IMR-90 (cell line): ENCODE data around the gene ERG. TPM values are rescaled to one million over a fixed set of nuclear protein-coding genes. Genes with fewer than 3 reads are reported as not detected.

Experiments used
- ATAC-seq: fragments of 200-7000 bp; cut with Tn5 transposase; 2 replicates; pipeline ENCODE4 v1.9.1; 2020; ENCODE audit warnings: low read depth, mild to moderate bottlenecking, moderate library complexity
- BruUV-seq: library from RNA; stranded (reverse); fragments of 400-500 nt; replicated peaks from 2 replicates; lab custom pipeline; 2021; lab: Mats Ljungman, UMichigan
- CTCF ChIA-PET: fragments of 300-600 bp; formaldehyde crosslinking; extraction: SDS; loops from one replicate; lab custom pipeline; 2021; ENCODE audit warnings: antibody characterized with exemption; lab: Yijun Ruan, JAX
- POLR2A ChIA-PET: fragments of 300-600 bp; sonication (Branson Sonifier 250); formaldehyde crosslinking; loops from one replicate; lab custom pipeline; 2022; ENCODE audit warnings: antibody characterized with exemption; ENCODE audit not compliant: unreplicated experiment; lab: Charles Lee
- DNase-seq: peaks from one replicate; pipeline ENCODE4 v3.0.0; 2013
- H2AFZ ChIP-seq: replicated peaks from 2 replicates; pipeline ENCODE3; 2013; ENCODE audit warnings: low read length, mild to moderate bottlenecking; ENCODE audit not compliant: poor library complexity
- H2AK5ac ChIP-seq: 2 replicates; pipeline ENCODE4 v1.6.1; 2013; ENCODE audit warnings: low read depth, low read length, inconsistent platforms
- H2AK9ac ChIP-seq: replicated peaks from 2 replicates; pipeline ENCODE3; 2013; ENCODE audit warnings: mild to moderate bottlenecking, low read depth, low read length, moderate library complexity; ENCODE audit not compliant: poor library complexity
- H2BK120ac ChIP-seq: 2 replicates; pipeline ENCODE4 v1.6.1; 2013; ENCODE audit warnings: low read depth, low read length, inconsistent platforms
- H2BK15ac ChIP-seq: 3 replicates; pipeline ENCODE4 v1.6.1; 2013; ENCODE audit warnings: low read depth, low read length, inconsistent platforms
- H2BK20ac ChIP-seq: 2 replicates; pipeline ENCODE4 v1.6.1; 2013; ENCODE audit warnings: low read depth, mild to moderate bottlenecking, inconsistent platforms, low read length, moderate library complexity
- H2BK5ac ChIP-seq: 2 replicates; pipeline ENCODE4 v1.6.1; 2013; ENCODE audit warnings: mild to moderate bottlenecking, low read depth, low read length, inconsistent platforms; ENCODE audit not compliant: poor library complexity, severe bottlenecking
- H3K14ac ChIP-seq: replicated peaks from 2 replicates; pipeline ENCODE4 v1.6.1; 2013; ENCODE audit warnings: low read depth, low read length, inconsistent platforms
- H3K18ac ChIP-seq: 2 replicates; pipeline ENCODE4 v1.6.1; 2013; ENCODE audit warnings: low read depth, low read length, control low read depth
- H3K23ac ChIP-seq: 2 replicates; pipeline ENCODE4 v1.6.1; 2013; ENCODE audit warnings: low read depth, low read length, inconsistent platforms
- H3K27ac ChIP-seq: 2 replicates; pipeline ENCODE4 v1.5.1; 2013; ENCODE audit warnings: mild to moderate bottlenecking, control low read depth, low read length; ENCODE audit not compliant: insufficient read depth
- H3K27me3 ChIP-seq: 2 replicates; pipeline ENCODE4 v1.6.1; 2013; ENCODE audit warnings: low read length; ENCODE audit not compliant: control insufficient read depth, insufficient read depth
- H3K36me3 ChIP-seq: 2 replicates; pipeline ENCODE4 v1.6.1; 2013; ENCODE audit warnings: low read length, mixed read lengths; ENCODE audit not compliant: control insufficient read depth, insufficient read depth
- H3K4ac ChIP-seq: 2 replicates; pipeline ENCODE4 v1.6.1; 2013; ENCODE audit warnings: low read depth, low read length, inconsistent platforms
- H3K4me1 ChIP-seq: 2 replicates; pipeline ENCODE4 v1.6.1; 2013; ENCODE audit warnings: low read length, mixed read lengths; ENCODE audit not compliant: control insufficient read depth, insufficient read depth
- H3K4me2 ChIP-seq: 2 replicates; pipeline ENCODE4 v1.6.1; 2013; ENCODE audit warnings: low read depth, mild to moderate bottlenecking, control low read depth, low read length, moderate library complexity
- H3K4me3 ChIP-seq: 2 replicates; pipeline ENCODE4 v1.5.1; 2013; ENCODE audit warnings: low read depth, mild to moderate bottlenecking, control low read depth, low read length, moderate library complexity; ENCODE audit not compliant: insufficient read depth
- H3K56ac ChIP-seq: 2 replicates; pipeline ENCODE4 v1.6.1; 2013; ENCODE audit warnings: low read length, inconsistent platforms; ENCODE audit not compliant: insufficient read depth; ENCODE audit errors: extremely low read depth
- H3K79me1 ChIP-seq, 2 experiments: 2 replicates each; pipeline ENCODE4 v1.6.1; 2013; ENCODE audit warnings: low read length in 2 of 2, inconsistent platforms in 1 of 2, low read depth in 1 of 2
- H3K9ac ChIP-seq: 2 replicates; pipeline ENCODE4 v1.6.1; 2013; ENCODE audit warnings: low read depth, low read length, control low read depth
- H3K9me1 ChIP-seq: 2 replicates; pipeline ENCODE4 v1.6.1; 2013; ENCODE audit warnings: low read length, inconsistent platforms; ENCODE audit not compliant: insufficient read depth
- H3K9me3 ChIP-seq: 2 replicates; pipeline ENCODE4 v1.6.1; 2013; ENCODE audit warnings: low read length; ENCODE audit not compliant: control insufficient read depth, insufficient read depth
- H4K20me1 ChIP-seq: 2 replicates; pipeline ENCODE4 v1.6.1; 2013; ENCODE audit warnings: low read length, inconsistent platforms; ENCODE audit not compliant: insufficient read depth
- H4K5ac ChIP-seq: 2 replicates; pipeline ENCODE4 v1.6.1; 2013; ENCODE audit warnings: mild to moderate bottlenecking, low read depth, low read length, control low read depth
- H4K8ac ChIP-seq, 2 experiments: 2 replicates each; pipeline ENCODE4 v1.6.1; 2013; ENCODE audit warnings: low read depth in 2 of 2, low read length in 2 of 2, control low read depth in 1 of 2, inconsistent platforms in 1 of 2
- H4K91ac ChIP-seq: 2 replicates; pipeline ENCODE4 v1.6.1; 2013; ENCODE audit warnings: low read depth, low read length, inconsistent platforms; ENCODE audit not compliant: insufficient read depth
- CTCF ChIP-seq: conservative IDR thresholded peaks from 2 replicates; pipeline ENCODE4 v1.5.1; 2012; ENCODE audit warnings: mild to moderate bottlenecking, low read depth, low read length, improper control_type of control experiment
- MAZ ChIP-seq: IDR thresholded peaks from 2 replicates; pipeline ENCODE4 v1.6.1; 2012; ENCODE audit warnings: low read depth, mild to moderate bottlenecking, low read length, improper control_type of control experiment, moderate library complexity, borderline replicate concordance
- NFE2L2 ChIP-seq: fragments of 150-350 bp; IDR thresholded peaks from 2 replicates; pipeline ENCODE4 v1.6.1; 2016; ENCODE audit warnings: low read depth, mild to moderate bottlenecking, low read length
- RAD21 ChIP-seq: IDR thresholded peaks from 2 replicates; pipeline ENCODE4 v1.6.1; 2012; ENCODE audit warnings: low read length, improper control_type of control experiment
- SMC3 ChIP-seq: fragments of 150-350 bp; IDR thresholded peaks from 2 replicates; pipeline ENCODE4 v1.6.1; 2016; ENCODE audit warnings: low read depth, mild to moderate bottlenecking, antibody characterized with exemption, low read length, moderate library complexity
- WGBS, 2 experiments: methylation state at CpG; one replicate each; pipeline versions ENCODE4 v1.1.5 to v1.1.7; 2013; ENCODE audit warnings: missing lambda C conversion rate in 2 of 2; ENCODE audit not compliant: insufficient read length in 1 of 2; ENCODE audit errors: extremely low coverage in 2 of 2; 5-methylcytosine and 5-hydroxymethylcytosine counted together
- dilution Hi-C: fragments of 300-500 bp; cut with HindIII; formaldehyde crosslinking; loops from one replicate; pipeline ENCODE4 v1.14.3; 2018; ENCODE audit warnings: low sequenced_read_pairs; ENCODE audit not compliant: unreplicated experiment
- in situ Hi-C: fragments of 300-500 bp; cut with MboI; formaldehyde crosslinking; loops from 3 replicates; pipeline ENCODE4 v1.14.3; 2019; ENCODE audit warnings: low sequenced_read_pairs, inconsistent platforms, mixed read lengths
- intact Hi-C: fragments of 100-400 bp; cut with micrococcal nuclease; formaldehyde crosslinking; loops from 2 replicates; pipeline ENCODE4 v1.10.0; 2022
- polyA plus RNA-seq, 3 experiments: library from polyadenylated mRNA; depleted of rRNA; stranded (reverse); fragments of >200 nt; gene quantifications; 2 replicates each; pipeline ENCODE4 v1.2.3, GENCODE V29; 2012; ENCODE audit warnings: low replicate concordance in 1 of 3
- total RNA-seq: library from RNA; depleted of rRNA; stranded (reverse); fragments of >200 nt; gene quantifications from 2 replicates; pipeline ENCODE4 v1.2.3, GENCODE V29; 2012

ERG gene
- total and polyA plus RNA-seq, 2 of the 4 experiments (the other 2 are of a cell fraction), result not detected

GRCh38 chr21:38505654-38506523, 7.6 kb upstream of the ERG start:
- Histone ChIP-seq H3K14ac (no peak overlapping the region), H4K20me1 (no peaks in the 10 kb centered on the region), H2BK20ac (no peak overlapping the region), H3K4me3 (no peak overlapping the region), H3K18ac (no peak overlapping the region), H2BK5ac (no peak overlapping the region), H3K27ac (no peak overlapping the region), H4K8ac (no peak overlapping the region), H3K79me1 (no peaks in the 10 kb centered on the region), H3K27me3 (peaks cover 24% of the 10 kb centered on the region), H3K4ac (no peak overlapping the region), H2BK120ac (no peak overlapping the region), H3K9me3 (no peaks in the 10 kb centered on the region), H3K9ac (no peak overlapping the region), H4K5ac (no peak overlapping the region), H3K9me1 (no peaks in the 10 kb centered on the region), H2AK5ac (no peak overlapping the region), H3K36me3 (no peaks in the 10 kb centered on the region), H3K4me1 (no peaks in the 10 kb centered on the region), H4K91ac (no peak overlapping the region), H2AK9ac (no peak overlapping the region), H3K56ac (no peak overlapping the region), H3K23ac (no peak overlapping the region), H2BK15ac (no peak overlapping the region), H2AFZ (no peak overlapping the region), H3K4me2 (no peak overlapping the region)
- ChIA-PET POLR2A (no interaction called here), CTCF (interaction anchor here (0.6 to 0.9 kb wide), 7 partner anchors 8 to 631 kb away, joined by 3 to 6 read pairs (median 4); no protein-coding TSS in a partner anchor)
- peak; percentile 96 for ATAC-seq
- intact Hi-C loops, result loop anchor here (1.0 to 10.0 kb wide), 5 partner anchors 206 to 879 kb away; a partner anchor contains a TSS
- BruUV-seq, result no TSS peak
- WGBS, 2 experiments, result no CpG with 5 or more reads among the region's 9 CpGs
- TF ChIP-seq CTCF, result peak; percentile 79
- peak; percentile 81 for TF ChIP-seq RAD21
- TF ChIP-seq MAZ, result no peak
- peak; percentile 77 for TF ChIP-seq SMC3
- no peak for TF ChIP-seq NFE2L2
- dilution Hi-C loops, result no loop called here
- in situ Hi-C loops, result loop anchor here (10.0 kb wide), 1 partner anchor 669 kb away; no protein-coding TSS in a partner anchor
- peak; percentile 71 for DNase-seq
